Bronchial epithelial cell (primary cell): Measurements from ENCODE around the gene MTCP1. TPM values are rescaled to one million over a fixed set of nuclear protein-coding genes. Genes with fewer than 3 reads are reported as not detected.
A peak's percentile ranks its signal among the peaks of the same experiment; 100 is the strongest.

Experiments used
- DNase-seq: peaks from one replicate; pipeline ENCODE4 v3.0.0-alpha.2; 2010; ENCODE audit warnings: low read depth
- FAIRE-seq: peaks from 2 replicates; lab custom pipeline; 2011; peaks lifted over from hg19 to GRCh38; lab: Jason Lieb, UNC
- H3K27me3 ChIP-seq: 2 replicates; pipeline ENCODE4 v1.5.1; 2011; ENCODE audit warnings: low read length; ENCODE audit not compliant: control insufficient read depth, insufficient read depth
- H3K36me3 ChIP-seq: 2 replicates; pipeline ENCODE4 v1.5.1; 2011; ENCODE audit warnings: low read length; ENCODE audit not compliant: control insufficient read depth, insufficient read depth
- H3K4me3 ChIP-seq: 2 replicates; pipeline ENCODE4 v1.5.1; 2011; ENCODE audit warnings: mild to moderate bottlenecking, low read depth, low read length, control low read depth
- CTCF ChIP-seq: IDR thresholded peaks from 2 replicates; pipeline ENCODE4 v1.5.1; 2011; ENCODE audit warnings: mild to moderate bottlenecking, moderate library complexity, low read length, control low read depth, inconsistent platforms; ENCODE audit not compliant: insufficient read depth, severe bottlenecking
- total RNA-seq: library from RNA; depleted of rRNA; stranded (reverse); fragments of >200 nt; gene quantifications from 2 replicates; pipeline ENCODE4 v1.2.1, GENCODE V29; 2014

The MTCP1 gene
- total RNA-seq, 1 donor from 2014 or later: 1.8 TPM

- Histone ChIP-seq H3K27me3 (no peaks in the 10 kb centered on the region), H3K4me3 (no peak overlapping the region), H3K36me3 (no peaks in the 10 kb centered on the region)
- TF ChIP-seq CTCF: no peak
- DNase-seq (no peak), FAIRE-seq (no peak)
Measured at GRCh38 chrX:155052738-155053498, 18.0 kb downstream of the MTCP1 start.

- no peaks in the 10 kb centered on the region for H3K27me3 ChIP-seq
- DNase-seq (peak; percentile 26), FAIRE-seq (no peak)
- peak; percentile 68 for TF ChIP-seq CTCF
- H3K36me3 ChIP-seq: no peaks in the 10 kb centered on the region
- no peak overlapping the region for H3K4me3 ChIP-seq
Measured at GRCh38 chrX:155048977-155049619, 21.8 kb downstream of the MTCP1 start.

GRCh38 chrX:155046811-155047528 lies 24.0 kb downstream of the MTCP1 start:
- Histone ChIP-seq H3K36me3 (no peaks in the 10 kb centered on the region), H3K27me3 (no peaks in the 10 kb centered on the region), H3K4me3 (no peak overlapping the region)
- DNase-seq: no peak
- no peak for TF ChIP-seq CTCF
- no peak for FAIRE-seq

- Histone ChIP-seq H3K4me3 (no peak overlapping the region), H3K27me3 (no peaks in the 10 kb centered on the region), H3K36me3 (no peaks in the 10 kb centered on the region)
- FAIRE-seq: no peak
- no peak for DNase-seq
- TF ChIP-seq CTCF: no peak
Measured at GRCh38 chrX:155046129-155046810, 24.7 kb downstream of the MTCP1 start.

- no peak for TF ChIP-seq CTCF
- no peak overlapping the region for H3K4me3 ChIP-seq
- DNase-seq: no peak
- no peaks in the 10 kb centered on the region for H3K36me3 ChIP-seq
- no peak for FAIRE-seq
- H3K27me3 ChIP-seq: no peaks in the 10 kb centered on the region
Measured at GRCh38 chrX:155035688-155036087, 35.2 kb downstream of the MTCP1 start.
